Thyroid gland (tissue), 4 donors: ENCODE data around the gene UCHL1. TPM values are rescaled to one million over a fixed set of nuclear protein-coding genes. Genes with fewer than 3 reads are reported as not detected.

Experiments
- DNase-seq, 2 donors: peaks; one replicate each; pipeline ENCODE4 v3.0.0-alpha.2; 2019
- H3K27ac ChIP-seq, 3 donors: fragments of 200-600 bp; sonication (generic); 1 replicate in 2 of 3; 2 replicates in 1 of 3; pipeline ENCODE4 v1.5.1; 2016 to 2019; ENCODE audit warnings: mild to moderate bottlenecking in 1 of 3, moderate library complexity in 1 of 3
- H3K27me3 ChIP-seq: fragments of 200-600 bp; sonication (generic); one replicate; pipeline ENCODE4 v1.5.1; 2019
- H3K36me3 ChIP-seq, 2 donors: fragments of 200-600 bp; sonication (generic); one replicate each; pipeline ENCODE4 v1.5.1; 2016 to 2019
- H3K4me1 ChIP-seq, 2 donors: fragments of 200-600 bp; sonication (generic); one replicate each; pipeline ENCODE4 v1.5.1; 2017 to 2019
- H3K4me3 ChIP-seq, 3 donors: fragments of 200-600 bp; sonication (generic); replicated peaks in 1 of 3; 1 replicate in 2 of 3; 2 replicates in 1 of 3; pipeline ENCODE4 v1.5.1; 2016; ENCODE audit warnings: mild to moderate bottlenecking in 1 of 3
- H3K9me3 ChIP-seq: fragments of 200-600 bp; sonication (generic); one replicate; pipeline ENCODE4 v1.5.1; 2017
- CTCF ChIP-seq, 6 experiments: fragments of 200-600 bp in 3 of 6; fragments of 450-650 bp in 3 of 6; sonication (generic) in 3 of 6; IDR thresholded peaks; one replicate each; pipeline ENCODE4 v1.5.1; 2016 to 2019; ENCODE audit warnings: antibody characterized with exemption in 6 of 6, mild to moderate bottlenecking in 2 of 6, inconsistent platforms in 1 of 6, moderate library complexity in 1 of 6
- POLR2A ChIP-seq, 2 donors: fragments of 450-650 bp; IDR thresholded peaks; one replicate each; pipeline ENCODE4 v1.6.1; 2017; ENCODE audit warnings: antibody characterized with exemption in 2 of 2, mild to moderate bottlenecking in 2 of 2, moderate library complexity in 1 of 2
- WGBS, 2 donors: methylation state at CpG; one replicate each; pipeline ENCODE4 v1.1.5; 2017; 5-methylcytosine and 5-hydroxymethylcytosine counted together
- intact Hi-C: fragments of 100-400 bp; cut with DNase I; formaldehyde crosslinking; loops from one replicate; pipeline ENCODE4 v1.15.1; 2023
- total RNA-seq, 4 donors: library from RNA; depleted of rRNA; stranded (reverse); fragments of >200 nt; gene quantifications; one replicate each; pipeline ENCODE4 v1.2.3, GENCODE V29; 2016

The UCHL1 gene
- total RNA-seq, 4 donors from 2014 or later: 28.2 to 245 (median 116) TPM

GRCh38 chr4:41287005-41287404, 30.3 kb downstream of the UCHL1 start:
- Histone ChIP-seq H3K27ac (no peak overlapping the region), H3K4me3 (no peak overlapping the region), H3K27me3 (no peaks in the 10 kb centered on the region), H3K4me1 (no peaks in the 10 kb centered on the region), H3K9me3 (no peaks in the 10 kb centered on the region), H3K36me3 (no peaks in the 10 kb centered on the region)
- intact Hi-C loops: no loop called here
- no peak for TF ChIP-seq CTCF (IDR thresholded peaks at IDR 0.05)
- no peak for TF ChIP-seq POLR2A (IDR thresholded peaks at IDR 0.05)
- WGBS, 2 donors: 94 to 100% methylated on average over 1 of the region's 1 CpG
- no peak for DNase-seq

- DNase-seq: no peak
- intact Hi-C loops: no loop called here
Observed at GRCh38 chr4:41287852-41288251, 31.1 kb downstream of the UCHL1 start.

GRCh38 chr4:41288254-41288653, 31.5 kb downstream of the UCHL1 start:
- 92 to 95% methylated on average over 10 of the region's 10 CpGs for WGBS, 2 donors
- intact Hi-C loops: no loop called here
- TF ChIP-seq POLR2A (IDR thresholded peaks at IDR 0.05) (no peak), CTCF (IDR thresholded peaks at IDR 0.05) (no peak)

More at GRCh38 chr4:41287852-41288251, 31.1 kb downstream of the UCHL1 start:
- Histone ChIP-seq H3K4me1 (no peaks in the 10 kb centered on the region), H3K27me3 (no peaks in the 10 kb centered on the region), H3K4me3 (no peak overlapping the region), H3K9me3 (no peaks in the 10 kb centered on the region), H3K36me3 (no peaks in the 10 kb centered on the region), H3K27ac (no peak overlapping the region)
- WGBS, 2 donors: 90 to 98% methylated on average over 10 of the region's 10 CpGs
- TF ChIP-seq CTCF (IDR thresholded peaks at IDR 0.05) (no peak), POLR2A (IDR thresholded peaks at IDR 0.05) (no peak)

GRCh38 chr4:41290479-41290878, 33.8 kb downstream of the UCHL1 start:
- 67 to 70% methylated on average over 4 of the region's 4 CpGs for WGBS, 2 donors
- no peaks in the 10 kb centered on the region for H3K4me1 ChIP-seq
- no peak for TF ChIP-seq POLR2A (IDR thresholded peaks at IDR 0.05)
- TF ChIP-seq CTCF (IDR thresholded peaks at IDR 0.05): no peak
- H3K9me3 ChIP-seq: no peaks in the 10 kb centered on the region
- intact Hi-C loops: no loop called here
- no peaks in the 10 kb centered on the region for H3K27me3 ChIP-seq
- H3K4me3 ChIP-seq: no peak overlapping the region
- no peak for DNase-seq
- H3K27ac ChIP-seq: no peak overlapping the region
- no peaks in the 10 kb centered on the region for H3K36me3 ChIP-seq

More at GRCh38 chr4:41288254-41288653, 31.5 kb downstream of the UCHL1 start:
- no peak for DNase-seq
- H3K9me3 ChIP-seq: no peaks in the 10 kb centered on the region
- no peaks in the 10 kb centered on the region for H3K36me3 ChIP-seq
- H3K27me3 ChIP-seq: no peaks in the 10 kb centered on the region
- no peak overlapping the region for H3K27ac ChIP-seq
- no peak overlapping the region for H3K4me3 ChIP-seq
- no peaks in the 10 kb centered on the region for H3K4me1 ChIP-seq

- Histone ChIP-seq H3K9me3 (no peaks in the 10 kb centered on the region), H3K27me3 (no peaks in the 10 kb centered on the region), H3K4me3 (no peak overlapping the region), H3K4me1 (peaks cover 0 to 8% of the 10 kb centered on the region in 2 donors), H3K36me3 (no peaks in the 10 kb centered on the region), H3K27ac (no peak overlapping the region)
- TF ChIP-seq CTCF (IDR thresholded peaks at IDR 0.05) (no peak), POLR2A (IDR thresholded peaks at IDR 0.05) (no peak)
- 94 to 98% methylated on average over 7 of the region's 7 CpGs for WGBS, 2 donors
- DNase-seq: no peak
- intact Hi-C loops: no loop called here
Observed at GRCh38 chr4:41294445-41295062, 37.8 kb downstream of the UCHL1 start.
